NT2/D1 (cell line): ENCODE measurements around the gene NAA35.

Experiments used
- YY1 ChIP-seq: IDR thresholded peaks from 2 replicates; pipeline ENCODE4 v1.6.1; 2011; ENCODE audit not compliant: insufficient read length, insufficient read depth
- ZNF274 ChIP-seq: IDR thresholded peaks from 2 replicates; pipeline ENCODE4 v1.6.1; 2011; ENCODE audit warnings: mild to moderate bottlenecking, low read depth, low read length

DNA sequence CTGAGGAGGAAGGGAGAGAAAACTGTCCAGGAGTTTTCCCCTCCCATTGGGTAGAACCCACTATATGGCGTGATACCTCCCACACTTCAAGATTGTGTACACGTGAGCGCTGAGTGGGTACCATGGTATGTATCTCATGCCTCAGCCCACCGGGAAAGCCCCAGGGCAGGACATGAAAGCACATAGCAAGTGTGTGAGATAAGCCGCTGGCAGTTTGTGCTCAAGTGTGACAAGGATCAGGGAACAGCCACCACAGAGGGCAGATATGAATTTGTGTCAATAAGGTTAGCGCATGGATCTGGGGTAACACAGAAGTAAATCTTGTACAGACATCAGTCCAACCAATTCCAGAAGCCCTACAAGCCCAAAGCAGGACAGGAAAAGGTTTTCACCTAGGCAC is 42.6 kb upstream of the NAA35 start:
- TF ChIP-seq YY1, result no peak
- no peak for TF ChIP-seq ZNF274
